Brain pericyte (primary cell): ENCODE data around the gene CCDC106.
A peak's percentile ranks its signal among the peaks of the same experiment; 100 is the strongest.

Source experiments
- DNase-seq: peaks from one replicate; pipeline ENCODE4 v3.0.0-alpha.2; 2012; ENCODE audit warnings: low read depth, low spot score

CCDC106 gene

DNA sequence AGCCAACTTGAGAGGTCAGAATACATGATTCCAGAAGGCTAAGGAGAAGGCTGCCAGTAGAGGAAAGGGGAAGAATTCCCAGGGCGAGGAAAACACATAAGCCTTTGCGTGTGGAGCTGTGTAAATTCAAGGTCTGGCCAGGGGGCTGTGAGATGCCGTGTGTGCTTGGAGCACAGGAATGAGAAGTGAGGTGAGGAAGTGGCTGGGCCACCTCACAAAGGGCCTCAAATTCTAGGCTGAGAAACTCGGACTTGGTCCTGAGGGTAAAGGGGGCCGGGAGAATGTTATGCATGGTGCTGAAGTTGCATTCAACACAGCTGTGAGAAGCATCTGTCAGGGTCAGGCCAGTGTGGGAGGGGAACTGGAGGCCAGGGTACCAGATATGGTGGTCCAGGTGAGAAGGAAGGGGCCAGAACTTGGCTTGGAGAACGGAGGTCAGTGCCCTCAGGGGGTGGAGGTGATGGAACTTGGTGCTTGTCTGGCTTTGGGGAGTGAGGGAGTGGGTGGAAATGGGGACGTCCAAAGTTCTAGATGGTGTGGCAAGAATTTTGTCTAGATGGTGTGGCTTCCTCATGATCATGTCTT lies 12.1 kb upstream of the CCDC106 start:
- no peak for DNase-seq

DNA sequence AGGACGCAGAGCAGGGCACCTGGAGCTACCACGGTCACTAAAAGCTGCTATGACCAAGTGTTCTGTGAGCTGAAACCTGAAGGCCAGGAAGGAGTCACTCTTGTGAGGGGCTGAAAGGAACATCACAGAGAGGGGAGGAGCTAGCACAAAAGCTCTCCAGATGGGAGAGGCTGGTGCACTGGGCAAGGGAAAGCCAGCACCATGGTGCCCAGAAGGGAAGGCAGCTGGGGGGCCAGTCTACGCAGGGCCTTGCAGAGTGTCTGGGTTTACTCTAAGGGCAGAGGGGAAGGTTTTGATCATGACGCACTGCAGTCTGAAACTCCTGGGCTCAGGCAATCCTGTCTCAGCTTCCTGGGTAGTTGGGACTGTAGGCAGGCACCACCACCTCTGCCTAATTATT lies 11.3 kb upstream of the CCDC106 start:
- no peak for DNase-seq

DNA sequence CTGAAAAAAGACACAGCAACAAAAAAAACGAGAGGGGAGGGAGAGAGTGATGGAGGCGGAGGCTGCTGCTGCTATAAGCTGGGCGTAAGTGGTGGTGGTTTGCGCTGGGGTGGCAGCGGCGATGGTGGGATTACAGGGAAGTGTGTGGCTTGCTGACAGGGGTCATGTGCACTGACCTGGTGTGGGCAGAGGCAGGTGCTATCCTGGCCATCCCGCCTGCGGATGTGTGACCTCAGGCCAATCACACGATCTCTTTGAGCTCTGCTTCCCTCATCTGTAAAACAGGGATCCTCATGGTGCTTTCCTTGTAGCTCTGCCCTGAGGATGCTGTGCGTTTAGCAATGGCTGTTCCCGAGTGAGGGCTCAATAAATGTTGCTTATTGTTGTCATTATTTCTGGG lies 10.5 kb upstream of the CCDC106 start:
- DNase-seq, result no peak

DNA sequence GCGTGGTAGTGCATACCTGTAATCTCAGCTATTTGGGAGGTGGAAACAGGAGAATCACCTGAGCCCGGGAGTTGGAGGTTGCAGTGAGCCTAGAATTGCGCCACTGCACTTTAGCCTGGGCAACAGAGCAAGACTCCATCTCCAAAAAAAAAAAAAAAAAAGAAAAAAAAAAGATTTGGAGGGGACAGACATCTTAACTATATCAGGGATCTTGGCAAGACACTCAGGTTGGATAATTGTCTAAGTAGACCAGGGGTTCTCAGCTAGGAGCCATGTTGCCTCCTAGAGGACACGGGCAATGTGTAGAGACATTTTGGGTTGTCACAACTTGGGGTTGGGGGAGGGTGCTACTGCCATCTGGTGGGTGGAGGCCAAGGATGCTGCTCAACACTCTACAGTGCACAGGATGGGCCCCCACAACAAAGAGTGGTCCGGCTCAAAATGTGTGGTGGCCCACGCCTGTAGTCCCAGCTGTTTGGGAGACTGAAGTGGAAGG lies 9.1 kb upstream of the CCDC106 start:
- no peak for DNase-seq

DNA sequence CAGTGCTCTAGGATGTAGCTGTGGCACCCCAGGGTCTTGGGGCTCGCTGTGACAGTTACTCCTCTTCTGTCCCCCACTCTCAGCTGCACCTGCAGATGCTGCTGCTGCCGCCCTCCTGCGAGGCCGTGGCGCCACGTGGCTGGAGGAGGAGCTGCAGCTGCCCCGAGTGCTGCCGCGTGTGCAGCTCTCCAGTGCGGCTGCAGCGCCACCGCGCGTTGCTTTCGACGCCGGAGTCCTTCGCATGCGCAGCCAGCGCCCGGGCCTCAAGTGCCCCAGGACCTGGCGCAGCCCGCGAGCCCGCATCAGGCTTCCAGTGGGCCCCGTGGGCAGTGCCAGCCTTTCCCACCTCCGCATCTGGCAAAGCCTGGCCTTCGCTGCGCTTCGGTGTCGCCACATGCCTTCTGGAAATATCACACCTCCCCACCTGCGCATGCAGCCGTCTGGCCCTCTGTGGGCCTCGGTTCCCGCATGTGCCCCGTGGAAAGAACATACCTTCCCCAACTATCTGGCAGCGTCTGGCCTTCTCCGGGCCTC lies 7.9 kb upstream of the CCDC106 start:
- no peak for DNase-seq

DNA sequence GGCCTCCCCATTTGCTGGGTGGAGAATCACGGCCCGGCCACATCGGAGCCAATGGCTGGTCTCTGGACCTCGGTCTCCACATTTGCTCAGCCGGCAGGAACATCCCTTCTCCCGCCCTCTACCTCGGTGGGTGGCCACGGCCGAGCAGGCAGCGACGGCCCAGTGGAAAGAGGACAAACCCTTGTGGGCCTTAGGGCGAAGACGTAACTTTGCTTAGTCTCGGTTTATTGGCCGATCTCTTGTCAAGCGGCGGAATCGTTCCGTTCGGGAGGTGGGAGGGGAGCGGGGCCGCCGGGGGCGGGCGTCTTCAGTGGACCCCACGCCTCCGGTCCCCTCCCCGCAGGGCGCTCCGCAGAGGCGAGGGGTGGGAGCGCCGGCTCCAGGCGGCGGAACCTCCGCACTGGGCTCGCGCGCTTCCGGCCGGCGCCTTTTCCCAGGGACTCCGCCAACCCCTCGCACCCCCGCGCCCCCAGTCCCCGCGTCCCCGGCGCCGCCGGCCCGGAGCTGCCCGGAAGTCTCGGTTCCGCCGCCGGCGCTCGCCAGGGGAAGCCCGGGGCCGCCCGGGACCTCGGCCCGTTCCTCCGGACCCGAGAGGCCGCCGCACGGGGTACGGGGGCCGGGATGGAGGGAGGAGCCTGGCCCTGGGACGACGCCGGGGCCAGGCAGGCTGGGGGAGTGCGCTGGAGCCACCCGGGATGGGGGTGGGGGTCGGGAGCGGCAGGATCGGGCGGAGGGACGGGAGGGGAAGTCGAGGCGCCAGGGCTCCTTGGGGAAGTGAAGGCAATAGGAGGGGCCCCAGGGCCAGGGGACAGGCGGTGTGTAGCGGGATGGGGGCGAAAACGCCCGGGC lies 7.2 kb upstream of the CCDC106 start, which contains the start of gene ZNF580:
Gene ZNF580, plus strand, starts transcription at position 426 of the 849 bp plus-strand sequence. CDS start 1,507 bp downstream, outside the sequence.
- peak; percentile 68 for DNase-seq

DNA sequence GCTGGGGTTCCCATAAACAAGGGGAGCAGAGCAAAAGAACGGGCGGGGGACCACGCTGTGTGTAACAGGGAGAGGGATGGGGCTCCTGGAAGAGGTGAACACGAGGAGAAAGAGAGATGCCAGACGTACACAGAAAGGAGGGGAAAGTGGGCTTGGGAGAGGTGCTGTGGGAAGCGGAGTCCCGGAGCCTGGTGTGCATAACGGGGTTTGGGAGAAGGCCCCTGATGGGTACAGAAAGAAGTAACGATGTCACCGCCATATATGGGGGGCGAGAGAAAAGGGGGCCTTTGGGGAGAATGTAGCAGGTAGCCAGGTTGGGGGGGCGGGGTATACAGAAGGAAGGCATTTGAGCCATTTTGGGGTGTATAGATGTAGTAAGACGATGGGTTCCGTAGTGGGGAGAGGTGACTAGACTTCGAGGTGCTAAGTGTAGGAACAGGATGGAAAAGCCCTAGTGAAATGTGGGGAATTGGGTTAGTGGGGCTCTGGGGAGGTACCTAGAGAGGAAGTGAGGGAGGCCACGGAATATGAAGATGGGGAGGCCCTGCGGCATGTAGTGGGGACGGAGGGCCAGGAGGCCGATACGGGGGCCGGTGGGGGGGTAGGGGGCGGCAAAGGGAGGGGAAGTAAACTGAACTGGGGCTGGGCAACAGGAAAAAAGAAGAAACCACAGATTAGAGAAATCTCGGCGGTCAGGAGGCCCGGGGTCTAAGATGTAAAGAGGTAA lies 6.4 kb upstream of the CCDC106 start:
- no peak for DNase-seq

DNA sequence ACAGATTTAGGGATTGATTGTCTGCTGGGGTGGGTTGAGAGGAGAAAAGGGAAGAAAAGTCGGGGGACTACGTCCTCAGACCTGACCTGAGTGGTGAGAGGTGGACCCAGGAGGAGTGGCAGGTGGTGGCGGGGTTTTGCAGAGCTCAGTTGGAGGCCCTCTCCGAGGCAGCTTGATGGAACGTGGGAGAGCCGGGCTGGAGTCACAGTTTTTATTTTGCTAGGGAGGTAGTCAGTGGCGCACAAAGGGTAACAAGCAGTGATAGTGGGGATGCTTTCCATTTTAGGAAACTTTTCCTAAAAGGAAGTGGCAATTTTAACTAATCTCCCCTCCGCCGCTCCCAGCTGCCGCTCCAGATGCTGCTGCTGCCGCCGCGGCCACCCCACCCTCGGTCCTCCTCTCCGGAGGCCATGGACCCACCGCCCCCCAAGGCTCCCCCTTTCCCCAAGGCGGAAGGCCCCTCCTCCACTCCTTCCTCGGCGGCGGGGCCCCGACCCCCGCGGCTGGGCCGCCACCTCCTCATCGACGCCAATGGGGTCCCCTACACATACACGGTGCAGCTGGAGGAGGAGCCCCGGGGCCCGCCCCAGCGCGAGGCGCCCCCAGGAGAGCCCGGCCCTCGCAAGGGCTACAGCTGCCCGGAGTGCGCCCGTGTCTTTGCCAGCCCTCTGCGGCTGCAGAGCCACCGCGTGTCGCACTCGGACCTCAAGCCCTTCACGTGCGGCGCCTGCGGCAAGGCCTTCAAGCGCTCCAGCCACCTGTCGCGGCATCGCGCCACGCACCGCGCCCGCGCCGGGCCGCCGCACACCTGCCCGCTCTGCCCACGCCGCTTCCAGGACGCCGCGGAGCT lies 5.6 kb upstream of the CCDC106 start:
- DNase-seq, result no peak

DNA sequence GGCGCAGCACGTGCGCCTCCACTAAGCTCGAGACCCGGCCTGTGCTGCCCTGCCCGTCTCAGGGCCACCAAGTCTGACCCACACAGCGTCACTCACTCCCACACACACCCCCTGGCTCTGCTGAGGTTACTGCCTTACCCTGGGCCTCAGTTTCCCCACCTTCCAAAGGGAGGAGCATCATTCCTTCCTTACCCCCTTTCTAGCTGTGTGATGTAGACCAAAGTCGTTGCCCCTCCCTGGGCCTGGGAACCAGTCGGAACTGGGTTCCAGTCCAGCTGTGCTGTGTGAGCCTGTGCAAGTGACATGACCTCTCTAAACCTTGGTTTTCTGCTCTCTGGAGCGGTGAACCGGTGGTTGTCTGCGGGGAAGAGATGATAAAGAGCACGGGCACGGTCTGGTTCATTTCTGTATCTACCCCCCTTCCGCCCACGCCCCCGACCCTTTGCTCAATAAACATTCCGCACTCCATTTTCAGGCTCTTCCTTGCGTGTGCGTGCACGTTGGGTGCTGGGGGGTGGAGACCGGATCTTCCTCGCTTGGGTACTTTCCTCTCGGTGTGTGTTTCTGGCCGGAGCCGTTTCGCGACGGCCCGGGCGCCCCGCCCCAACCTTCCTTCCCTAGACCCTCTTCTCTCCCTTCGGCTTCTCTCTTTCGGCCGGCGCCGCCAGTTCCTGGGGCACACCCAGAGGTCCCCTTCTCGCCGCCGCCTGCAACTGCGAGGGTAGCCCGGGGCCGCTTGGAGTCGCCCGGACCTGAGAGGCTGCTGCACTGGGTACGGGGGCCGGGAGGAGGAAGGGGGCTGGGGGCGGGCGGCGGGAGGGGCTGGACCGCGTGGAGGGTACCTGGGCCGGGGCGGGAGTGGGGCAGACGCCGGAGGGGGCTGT lies 4.8 kb upstream of the CCDC106 start, which contains the start of gene ZNF581:
Gene ZNF581, plus strand, starts transcription at position 647 of the 884 bp plus-strand sequence. CDS start 923 bp downstream, outside the sequence.
- no peak for DNase-seq

DNA sequence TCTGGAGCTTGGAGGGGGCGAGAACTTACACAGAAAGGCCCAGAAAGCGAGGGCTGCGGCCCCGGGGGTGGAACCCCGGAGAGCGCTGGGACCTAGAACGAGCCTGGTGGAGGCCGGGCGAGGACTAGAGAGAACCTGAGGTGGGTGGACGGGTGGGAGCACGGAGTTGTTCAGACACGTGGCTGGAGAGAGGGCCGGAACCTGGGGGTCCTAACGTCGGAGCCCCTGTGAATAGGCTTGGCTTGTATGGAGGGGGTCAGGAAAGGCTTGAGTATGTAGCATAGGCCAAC lies 4.2 kb upstream of the CCDC106 start:
- no peak for DNase-seq

DNA sequence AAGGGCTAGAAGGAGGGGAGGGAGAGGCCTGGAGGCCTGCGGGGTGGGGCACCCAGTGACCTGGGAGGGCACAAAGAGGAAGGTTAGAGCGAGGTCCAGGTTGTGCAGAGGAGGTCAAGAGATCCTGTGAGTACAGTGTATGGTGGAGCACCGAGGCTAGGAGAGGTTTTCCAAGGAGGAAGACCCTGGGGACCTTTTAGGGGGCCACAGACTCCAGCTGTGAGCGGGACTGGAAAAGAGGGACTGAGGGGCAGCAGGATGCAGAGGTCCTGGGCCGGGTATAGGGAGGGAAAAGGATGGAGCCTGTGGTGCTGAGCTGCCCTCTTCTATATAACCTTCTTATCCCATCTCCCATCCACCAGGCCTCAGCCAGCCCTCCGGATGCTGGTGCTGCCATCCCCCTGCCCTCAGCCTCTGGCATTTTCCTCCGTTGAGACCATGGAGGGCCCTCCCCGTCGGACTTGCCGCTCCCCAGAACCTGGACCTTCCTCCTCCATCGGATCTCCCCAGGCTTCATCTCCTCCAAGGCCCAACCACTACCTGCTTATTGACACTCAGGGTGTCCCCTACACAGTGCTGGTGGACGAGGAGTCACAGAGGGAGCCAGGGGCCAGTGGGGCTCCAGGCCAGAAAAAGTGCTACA lies 3.7 kb upstream of the CCDC106 start:
- DNase-seq, result no peak

DNA sequence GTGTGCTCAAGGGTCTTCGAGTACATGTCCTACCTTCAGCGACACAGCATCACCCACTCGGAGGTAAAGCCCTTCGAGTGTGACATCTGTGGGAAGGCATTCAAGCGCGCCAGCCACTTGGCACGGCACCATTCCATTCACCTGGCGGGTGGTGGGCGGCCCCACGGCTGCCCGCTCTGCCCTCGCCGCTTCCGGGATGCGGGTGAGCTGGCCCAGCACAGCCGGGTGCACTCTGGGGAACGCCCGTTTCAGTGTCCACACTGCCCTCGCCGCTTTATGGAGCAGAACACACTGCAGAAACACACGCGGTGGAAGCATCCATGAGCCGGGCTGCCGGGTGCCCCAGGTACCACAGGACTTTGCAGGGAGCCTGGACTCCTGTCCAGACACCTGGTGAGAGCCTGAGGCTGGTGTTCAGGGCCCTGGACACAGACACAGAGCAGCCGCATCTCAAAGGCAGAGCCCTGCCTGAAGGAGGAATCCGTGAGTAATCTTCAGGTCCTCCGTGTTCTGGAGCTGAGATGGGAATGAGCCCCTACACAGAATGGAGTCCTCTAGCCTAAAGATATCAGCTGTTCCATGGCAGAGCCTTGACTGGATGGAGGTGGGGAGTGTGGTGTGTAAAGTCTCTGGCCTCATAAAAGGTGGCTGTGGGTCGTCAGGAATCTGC lies 3.0 kb upstream of the CCDC106 start:
- DNase-seq, result no peak

DNA sequence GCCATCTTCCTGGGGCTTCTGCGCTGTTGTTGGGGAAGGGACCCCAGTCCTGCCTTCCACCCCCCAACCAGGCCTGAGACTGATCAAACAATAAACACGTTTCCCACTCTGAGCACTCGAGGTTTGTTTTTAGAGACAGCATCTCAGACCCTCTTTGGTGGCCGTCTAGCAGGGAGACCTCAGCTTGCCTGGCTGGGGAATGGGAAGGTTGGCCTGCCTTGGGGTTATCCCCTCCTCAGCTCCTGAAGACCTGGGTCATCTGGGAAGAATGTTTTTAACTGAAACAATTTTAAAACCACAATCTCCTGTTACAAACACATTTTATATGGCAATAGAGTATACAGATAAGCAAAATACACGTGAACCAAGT lies 2.5 kb upstream of the CCDC106 start:
- no peak for DNase-seq

DNA sequence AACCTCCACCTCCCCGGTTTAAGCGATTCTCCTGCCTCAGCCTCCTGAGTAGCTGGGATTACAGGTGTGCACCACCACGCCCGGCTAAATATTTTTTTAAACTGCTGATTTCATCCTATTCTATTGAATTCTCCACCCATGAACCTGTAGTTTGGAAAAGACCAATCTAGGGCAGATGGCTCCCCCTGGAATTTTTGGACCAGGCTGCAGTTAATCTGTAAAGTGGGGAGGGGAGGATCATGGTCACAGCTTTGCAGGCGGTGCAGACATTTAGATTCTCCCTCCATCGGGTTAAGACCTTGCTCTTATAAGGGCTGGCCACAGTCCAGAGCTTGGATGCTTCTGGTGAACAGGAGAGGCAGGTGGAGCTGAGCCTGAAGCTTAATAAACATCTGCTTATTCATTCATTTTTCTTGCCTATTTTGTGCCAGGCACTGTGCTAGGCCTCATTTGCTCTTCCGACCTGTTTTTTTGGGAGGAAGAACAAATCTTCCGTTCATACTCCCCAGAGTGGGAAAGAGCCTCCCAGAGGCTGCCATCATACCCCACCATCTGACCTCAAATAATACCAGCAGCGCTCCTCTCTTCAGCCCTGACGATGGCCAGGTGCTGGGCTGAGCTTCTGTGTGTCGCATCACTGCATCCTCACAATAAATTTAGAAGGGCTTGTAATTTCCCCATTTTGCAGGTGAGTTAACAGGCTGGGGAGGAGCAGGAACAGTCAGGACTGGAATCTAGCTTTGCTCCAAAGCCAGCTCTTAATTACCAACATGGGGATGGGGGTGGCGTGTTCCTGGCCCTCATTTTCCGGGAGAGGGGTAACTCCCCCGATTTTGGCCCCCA lies 902 bp upstream of the CCDC106 start:
- DNase-seq, result no peak

DNA sequence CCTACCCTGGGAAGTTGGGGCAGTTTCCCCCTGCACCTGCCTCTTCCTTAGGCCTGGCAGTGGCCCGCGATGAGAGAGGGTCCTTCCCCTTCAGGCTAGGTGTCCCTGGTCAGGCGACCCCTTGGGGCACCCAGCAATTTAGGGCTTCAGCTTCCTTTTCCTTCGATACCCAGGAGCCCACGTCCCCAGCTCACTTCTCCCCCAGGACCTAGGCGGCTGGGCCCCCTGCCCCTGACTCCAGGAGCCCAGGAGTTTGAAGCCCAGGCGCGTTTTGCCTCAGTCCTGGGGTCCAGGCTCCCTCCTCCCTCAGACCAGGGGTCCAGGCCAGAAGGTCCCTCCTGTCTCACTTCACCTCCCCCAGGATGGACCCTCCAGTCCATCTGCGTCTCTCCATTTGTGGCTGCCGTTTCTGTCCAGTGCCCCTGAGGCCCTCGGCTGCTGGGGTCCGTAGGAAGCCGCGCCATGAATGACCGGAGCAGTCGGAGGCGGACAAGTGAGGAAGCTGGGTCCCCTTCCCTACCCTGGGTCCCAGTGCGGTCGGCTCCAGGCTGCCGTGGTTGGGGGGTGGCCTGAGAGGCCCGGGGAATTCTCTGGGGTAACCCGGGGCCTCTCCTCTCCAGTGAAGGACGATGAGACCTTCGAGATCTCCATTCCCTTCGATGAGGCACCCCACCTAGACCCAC lies 714 bp downstream of the CCDC106 start:
- DNase-seq, result no peak

DNA sequence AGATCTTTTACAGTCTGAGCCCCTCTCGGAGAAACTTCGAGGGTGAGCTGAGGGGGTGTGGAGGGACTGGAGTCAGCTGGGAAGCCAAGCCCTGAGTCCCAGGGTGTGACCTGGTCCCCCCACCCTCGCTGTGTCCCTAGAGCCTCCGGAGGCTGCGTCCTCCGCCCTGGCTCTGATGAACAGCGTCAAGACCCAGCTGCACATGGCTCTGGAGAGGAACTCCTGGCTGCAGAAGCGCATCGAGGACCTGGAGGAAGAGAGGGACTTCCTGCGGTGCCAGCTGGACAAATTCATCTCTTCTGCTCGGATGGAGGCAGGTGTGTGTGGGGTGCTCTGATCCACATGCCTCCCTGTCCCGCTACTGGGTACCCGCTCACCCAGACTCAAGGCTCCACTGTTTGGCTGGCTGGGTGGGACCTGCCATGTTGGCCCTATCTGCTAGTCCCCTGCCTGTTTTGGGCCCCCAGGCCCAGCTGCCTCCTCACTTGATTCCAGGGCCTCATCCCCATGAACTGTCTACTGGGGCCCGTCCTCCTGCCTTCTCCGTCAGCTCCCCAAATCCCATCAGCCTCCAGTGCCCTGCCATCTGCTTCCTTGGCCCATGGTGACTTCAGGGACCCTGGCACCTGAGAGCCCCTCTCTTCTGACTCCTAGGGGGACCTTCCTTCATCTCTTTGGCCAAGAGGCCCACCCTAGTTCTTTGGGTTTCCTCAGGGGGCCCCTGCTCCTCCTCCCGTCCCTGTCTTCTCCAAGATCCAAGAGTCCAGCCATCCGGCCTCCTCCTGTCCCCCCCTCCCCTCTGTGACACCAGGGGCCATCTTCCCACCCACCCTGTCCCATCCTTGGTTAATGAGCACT lies 1.5 kb downstream of the CCDC106 start:
- DNase-seq, result no peak

DNA sequence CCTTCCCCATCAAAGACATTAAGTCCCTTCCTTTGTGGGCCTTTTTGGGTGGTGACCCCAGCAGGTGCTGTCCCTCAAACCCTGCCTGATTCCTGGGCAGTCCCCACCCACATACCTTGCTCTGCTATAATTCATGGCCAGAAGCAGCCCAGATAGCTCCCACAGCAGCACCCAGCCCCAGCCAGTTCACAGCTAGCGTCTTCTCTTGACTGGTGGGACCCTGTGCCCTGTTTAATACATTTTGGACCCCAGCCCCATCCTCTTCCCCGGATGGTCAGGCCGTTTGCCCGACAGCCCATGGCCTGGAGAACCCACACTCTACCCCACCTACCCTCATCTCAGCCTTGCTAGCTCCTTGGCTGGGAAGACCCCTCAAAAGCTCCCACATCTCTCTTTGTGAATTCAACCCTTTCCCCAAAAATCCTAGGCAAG lies 2.1 kb downstream of the CCDC106 start:
- DNase-seq, result no peak
